SIG-M5 (cell line): ENCODE results near the gene SDK1.

Source experiments
- DNase-seq: peaks from one replicate; lab custom pipeline; 2025; lab: John Stamatoyannopoulos, UW

Gene SDK1

GRCh38 chr7:3338161-3338560 is 37.1 kb downstream of the SDK1 start:
- no peak for DNase-seq

GRCh38 chr7:3345699-3346481 is 44.8 kb downstream of the SDK1 start:
- no peak for DNase-seq

- no peak for DNase-seq
Measured at GRCh38 chr7:3349126-3349525, 48.1 kb downstream of the SDK1 start.

GRCh38 chr7:3356173-3356572 is 55.1 kb downstream of the SDK1 start:
- no peak for DNase-seq

- DNase-seq: no peak
Measured at GRCh38 chr7:3358991-3359390, 57.9 kb downstream of the SDK1 start.

GRCh38 chr7:3367261-3367660 is 66.2 kb downstream of the SDK1 start:
- DNase-seq: no peak

GRCh38 chr7:3370068-3370830 is 69.2 kb downstream of the SDK1 start:
- no peak for DNase-seq

- no peak for DNase-seq
Measured at GRCh38 chr7:3370921-3371320, 69.9 kb downstream of the SDK1 start.

GRCh38 chr7:3371601-3372000 is 70.5 kb downstream of the SDK1 start:
- no peak for DNase-seq

GRCh38 chr7:3374239-3374638 is 73.2 kb downstream of the SDK1 start:
- no peak for DNase-seq

- DNase-seq: no peak
Measured at GRCh38 chr7:3378390-3379150, 77.5 kb downstream of the SDK1 start.

GRCh38 chr7:3380034-3380433 is 79.0 kb downstream of the SDK1 start:
- DNase-seq: no peak

- DNase-seq: no peak
Measured at GRCh38 chr7:3380886-3381685, 80.0 kb downstream of the SDK1 start.

GRCh38 chr7:3386423-3387190 is 85.6 kb downstream of the SDK1 start:
- no peak for DNase-seq

- DNase-seq: no peak
Measured at GRCh38 chr7:3393862-3394261, 92.8 kb downstream of the SDK1 start.

GRCh38 chr7:3397324-3397723 is 96.3 kb downstream of the SDK1 start:
- DNase-seq: no peak

- no peak for DNase-seq
Measured at GRCh38 chr7:3399858-3400257, 98.8 kb downstream of the SDK1 start.

GRCh38 chr7:3404501-3404900 is 103.4 kb downstream of the SDK1 start:
- no peak for DNase-seq

- DNase-seq: no peak
Measured at GRCh38 chr7:3408814-3409595, 108.0 kb downstream of the SDK1 start.

- DNase-seq: no peak
Measured at GRCh38 chr7:3412871-3413270, 111.8 kb downstream of the SDK1 start.
